Mammary epithelial cell (primary cell): ENCODE results near the gene PTPRU.

Source experiments
- CTCF ChIP-seq, 2 donors: IDR thresholded peaks in 1 of 2; conservative IDR thresholded peaks in 1 of 2; 2 replicates each; pipeline ENCODE4 v1.5.1; 2011 to 2012; ENCODE audit warnings: inconsistent platforms in 2 of 2, low read length in 2 of 2, mild to moderate bottlenecking in 2 of 2, control low read depth in 1 of 2, low read depth in 1 of 2; ENCODE audit not compliant: insufficient read depth in 1 of 2; ENCODE audit errors: extremely low read depth in 1 of 2
- EZH2 ChIP-seq: IDR thresholded peaks from 2 replicates; pipeline ENCODE4 v1.6.1; 2012; ENCODE audit warnings: low read length, inconsistent platforms, borderline replicate concordance

GRCh38 chr1:29309075-29309474 is 72.8 kb downstream of the PTPRU start:
- TF ChIP-seq CTCF (conservative IDR thresholded peaks at IDR 0.05 in 1 of 2, IDR thresholded peaks at IDR 0.05 in 1 of 2; ENCODE audit: extremely low read depth in 1 of 2, insufficient read depth in 1 of 2, low read depth in 1 of 2, low read length in 2 of 2) (no peak), EZH2 (no peak)
